Muscle of back (tissue), 13 donors: Measurements from ENCODE around the gene ZGLP1. TPM values are rescaled to one million over a fixed set of nuclear protein-coding genes. Genes with fewer than 3 reads are reported as not detected.
"Not testable (repeated sequence)": the region's sequence is repeated elsewhere in the genome, so short reads cannot be mapped to it uniquely, and the experiment has no call there.

ENCODE experiments used
- DNase-seq, 3 donors: peaks; one replicate each; pipeline versions ENCODE4 v3.0.0 to v3.0.0-alpha.2; 2013
- long read RNA-seq, 9 donors: transcript quantifications; one replicate each; lab custom pipeline, GENCODE V29; 2026
- polyA plus RNA-seq, 10 donors: library from polyadenylated mRNA; unstranded; fragments of 120-200 nt; gene quantifications; one replicate each; pipeline ENCODE4 v1.2.1, GENCODE V29; 2013; ENCODE audit not compliant: insufficient read length in 10 of 10

ZGLP1 gene
- polyA plus RNA-seq = 1 to 10 TPM; 1.7 to 6.1 (median 2.9) TPM
- long read RNA-seq, donor 1, partial matches to known transcripts = 0 of 1 reads
- long read RNA-seq, donor 1, other reads (novel, unspliced or antisense) = 0 of 1 reads
- long read RNA-seq, donor 2 = 0 reads
- long read RNA-seq, donor 3 = 0 reads
- long read RNA-seq, donor 4, partial matches to known transcripts = 0 of 2 reads
- long read RNA-seq, donor 4, other reads (novel, unspliced or antisense) = 0 of 2 reads
- long read RNA-seq, donor 5, partial matches to known transcripts = 0 of 1 reads
- long read RNA-seq, donor 5, other reads (novel, unspliced or antisense) = 0 of 1 reads
- long read RNA-seq, donor 6, partial matches to known transcripts = 0 of 4 reads
- long read RNA-seq, donor 6, other reads (novel, unspliced or antisense) = 0 of 4 reads
- long read RNA-seq, donor 7, partial matches to known transcripts = 0 of 3 reads
- long read RNA-seq, donor 7, other reads (novel, unspliced or antisense) = 0 of 3 reads
- long read RNA-seq, donor 8, partial matches to known transcripts = 0 of 1 reads
- long read RNA-seq, donor 8, other reads (novel, unspliced or antisense) = 0 of 1 reads
- long read RNA-seq, donor 9 = 0 reads

- DNase-seq = no peak
Measured at GRCh38 chr19:10309423-10309822, at the start of gene ZGLP1. Gene ZGLP1, minus strand, starts transcription at chr19:10309815.

GRCh38 chr19:10356431-10356830 lies 46.8 kb upstream of the ZGLP1 start:
- no peak for DNase-seq

GRCh38 chr19:10353793-10354391 lies 44.3 kb upstream of the ZGLP1 start:
- DNase-seq = peak in 1 of 3 donors; percentile 39

- DNase-seq = peak; percentile 24 to 75 (median 54)
Measured at GRCh38 chr19:10352764-10353671, 43.4 kb upstream of the ZGLP1 start.

GRCh38 chr19:10346509-10346908 lies 36.9 kb upstream of the ZGLP1 start:
- no peak for DNase-seq

DNA sequence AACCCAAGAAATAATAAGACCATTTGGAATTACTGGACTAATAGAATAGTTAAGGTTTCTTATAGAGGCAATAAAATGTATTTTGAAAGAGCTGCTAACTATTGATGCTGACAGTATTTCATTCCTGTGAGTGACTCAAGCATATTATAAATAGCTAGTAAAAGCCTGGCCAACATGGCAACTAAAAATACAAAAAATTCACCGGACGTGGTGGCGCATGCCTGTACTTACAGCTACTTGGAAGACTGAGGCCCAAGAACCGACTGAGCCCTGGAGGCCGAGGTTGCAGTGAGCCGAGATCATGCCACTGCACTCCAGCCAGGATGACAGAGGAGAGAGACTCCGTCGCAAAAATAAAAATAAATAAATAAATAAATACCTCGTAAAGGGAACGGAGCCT lies 35.2 kb upstream of the ZGLP1 start:
- no peak for DNase-seq

GRCh38 chr19:10343495-10343894 lies 33.9 kb upstream of the ZGLP1 start:
- no peak for DNase-seq

GRCh38 chr19:10339977-10340376 lies 30.4 kb upstream of the ZGLP1 start:
- DNase-seq = no peak

DNA sequence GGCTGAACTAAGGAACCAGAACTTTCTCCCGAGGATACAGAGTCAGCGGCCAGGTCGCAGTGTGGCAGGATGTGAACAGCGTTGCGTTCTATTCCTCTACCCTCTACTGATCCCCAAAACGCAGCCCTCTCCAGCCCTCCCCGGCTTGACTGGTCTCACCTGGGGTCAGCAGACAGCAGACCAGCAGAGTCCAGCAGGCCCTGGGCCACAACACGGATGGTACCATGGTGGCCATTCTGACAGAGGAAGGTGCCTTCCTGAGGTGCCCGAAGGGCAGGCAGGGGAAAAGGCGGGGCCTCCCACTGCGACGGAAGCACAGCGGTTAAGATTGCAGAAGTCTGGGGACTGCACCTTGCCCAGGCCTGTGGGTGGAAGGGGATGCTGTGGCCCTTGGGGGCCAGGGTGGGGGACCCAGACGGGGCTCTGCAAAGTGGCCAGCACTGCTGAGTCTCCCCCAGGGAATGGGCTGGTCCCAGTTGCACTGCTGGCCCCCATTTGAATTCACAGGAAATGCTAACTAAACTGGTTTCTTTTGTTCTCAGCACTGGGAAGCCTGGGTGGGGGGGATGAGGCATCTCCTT lies 29.9 kb upstream of the ZGLP1 start, which contains the start of gene ICAM3:
ICAM3 (minus strand) TSS at position 245 of the 581 bp plus-strand sequence; CDS start at position 235, 10 bp downstream.
- no peak for DNase-seq

DNA sequence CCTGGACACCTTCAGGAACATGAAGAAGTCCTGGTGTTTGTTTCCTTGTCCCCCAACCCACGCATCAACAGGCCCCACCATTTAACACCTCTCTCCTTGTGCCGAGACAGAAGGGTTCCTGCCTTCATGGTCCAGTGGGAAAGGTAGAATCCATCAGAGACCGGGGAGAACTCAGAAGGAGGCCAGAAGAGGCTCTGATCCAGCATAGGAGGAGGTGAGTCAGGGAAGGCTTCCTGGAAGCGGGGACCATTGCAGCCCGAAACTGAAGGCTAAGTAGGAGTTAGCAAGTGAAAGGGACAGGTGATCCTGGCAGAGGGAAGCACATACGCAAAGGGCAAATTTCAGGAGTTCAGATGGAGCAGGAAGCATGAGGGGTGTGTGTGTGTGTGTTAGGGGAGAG lies 29.3 kb upstream of the ZGLP1 start:
- DNase-seq = no peak

GRCh38 chr19:10336725-10337124 lies 27.1 kb upstream of the ZGLP1 start:
- not testable (repeated sequence) for DNase-seq

DNA sequence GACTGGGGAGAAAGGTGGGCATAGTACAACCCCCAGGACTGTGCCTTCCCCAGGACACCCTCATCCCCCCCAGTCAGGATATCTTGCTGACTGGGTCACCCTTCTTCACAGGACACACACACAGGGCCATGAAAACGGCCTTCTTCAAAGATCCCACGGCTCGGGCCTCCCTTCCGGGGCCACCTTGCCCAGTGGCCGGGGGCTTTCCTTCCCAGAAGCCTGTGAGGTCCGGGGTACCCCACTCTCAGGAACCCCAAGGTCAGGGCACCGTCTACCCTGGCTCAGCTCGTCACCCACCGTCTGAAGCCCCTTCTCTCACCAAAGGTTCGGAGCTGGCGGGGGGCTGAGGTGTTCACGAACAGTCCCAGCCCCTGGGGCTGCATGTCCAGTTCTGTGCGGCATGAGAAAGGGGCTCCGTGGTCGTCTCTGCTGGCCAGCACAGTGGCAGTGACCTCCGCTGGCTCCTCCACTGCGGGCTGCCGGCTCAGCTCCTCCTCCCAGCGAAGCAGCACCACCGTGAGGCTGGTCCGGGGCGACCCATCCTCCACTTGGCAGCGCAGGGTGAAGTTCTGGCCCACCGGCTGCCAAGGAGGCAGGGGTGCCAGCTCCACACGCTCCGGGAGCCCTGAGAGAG lies 25.9 kb upstream of the ZGLP1 start:
- no peak for DNase-seq

DNA sequence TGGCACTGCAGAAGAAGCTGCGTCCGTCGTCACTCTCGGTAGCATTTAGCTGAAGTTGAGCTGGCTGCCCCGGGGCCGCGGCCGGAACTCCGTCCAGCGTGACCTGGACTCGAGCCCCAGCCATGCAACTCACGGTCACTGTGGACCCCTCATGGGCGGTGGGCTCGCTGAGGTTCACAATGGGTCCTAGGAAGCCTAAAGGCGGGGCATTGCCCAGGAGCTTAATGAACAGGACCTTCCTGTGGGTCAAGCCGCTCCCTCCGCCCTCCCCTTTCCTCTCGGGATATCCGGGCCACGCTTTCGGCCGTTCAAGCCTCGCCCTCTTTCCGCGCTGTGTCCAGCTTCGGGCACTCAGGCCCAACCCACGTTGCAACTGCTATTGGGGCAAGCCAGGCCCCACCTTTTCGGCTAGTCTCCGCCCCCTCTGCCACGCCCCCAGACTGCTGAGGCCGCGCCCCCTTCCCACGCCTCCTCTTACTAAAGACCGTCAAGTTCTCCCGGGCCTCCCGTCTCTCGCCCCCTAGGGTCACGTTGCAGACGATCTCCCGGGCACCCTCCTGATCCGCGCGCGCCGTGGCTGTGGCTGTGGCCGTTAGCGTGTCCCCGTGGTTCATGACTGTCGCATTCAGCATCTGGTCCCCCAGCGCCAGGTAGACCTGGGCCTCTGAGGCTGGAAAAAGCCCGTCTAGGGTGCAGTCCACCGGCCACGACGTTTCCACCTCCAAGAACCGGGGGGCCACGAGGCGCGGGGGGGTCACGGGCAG lies 25.2 kb upstream of the ZGLP1 start:
- DNase-seq = peak; percentile 78 to 92 (median 85)

DNA sequence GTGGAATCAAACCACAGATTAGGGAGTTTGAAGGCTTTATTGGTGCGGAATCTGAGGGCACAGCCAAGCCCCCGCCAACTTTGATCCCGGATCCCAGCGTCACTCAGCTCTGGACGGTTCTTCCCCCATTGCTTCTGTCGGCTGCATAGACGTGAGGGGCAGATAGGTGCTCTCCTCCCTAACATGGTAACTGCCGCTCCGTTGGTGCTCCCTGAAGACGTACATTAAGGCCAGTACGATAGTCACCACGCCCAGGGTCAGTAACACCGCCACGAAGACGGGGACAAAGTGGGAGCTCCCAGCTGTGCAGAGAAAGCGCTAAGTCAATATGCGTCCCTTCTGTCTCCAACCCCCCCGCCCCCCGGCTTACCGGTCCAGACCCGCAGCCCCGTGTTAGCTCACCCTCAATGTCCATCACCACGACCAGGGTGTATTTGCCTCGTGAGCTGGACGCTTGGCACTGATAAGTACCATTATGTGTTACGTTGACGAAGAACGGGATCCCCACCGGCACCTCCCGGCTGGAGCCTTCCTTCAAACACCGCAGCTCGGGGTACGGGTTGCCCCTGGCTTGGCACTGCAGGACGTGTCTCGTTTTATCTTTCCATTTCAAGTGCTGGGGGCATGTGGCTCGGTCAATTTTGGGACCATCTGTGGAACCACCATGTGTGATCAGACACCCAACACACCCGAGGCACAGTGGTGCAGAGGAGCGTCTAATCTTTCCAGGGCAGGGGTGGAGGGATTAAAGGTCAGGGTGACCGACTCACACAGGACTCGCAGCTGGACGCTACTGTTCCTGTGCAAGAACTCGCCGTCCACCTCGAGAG lies 24.4 kb upstream of the ZGLP1 start:
- no peak for DNase-seq

DNA sequence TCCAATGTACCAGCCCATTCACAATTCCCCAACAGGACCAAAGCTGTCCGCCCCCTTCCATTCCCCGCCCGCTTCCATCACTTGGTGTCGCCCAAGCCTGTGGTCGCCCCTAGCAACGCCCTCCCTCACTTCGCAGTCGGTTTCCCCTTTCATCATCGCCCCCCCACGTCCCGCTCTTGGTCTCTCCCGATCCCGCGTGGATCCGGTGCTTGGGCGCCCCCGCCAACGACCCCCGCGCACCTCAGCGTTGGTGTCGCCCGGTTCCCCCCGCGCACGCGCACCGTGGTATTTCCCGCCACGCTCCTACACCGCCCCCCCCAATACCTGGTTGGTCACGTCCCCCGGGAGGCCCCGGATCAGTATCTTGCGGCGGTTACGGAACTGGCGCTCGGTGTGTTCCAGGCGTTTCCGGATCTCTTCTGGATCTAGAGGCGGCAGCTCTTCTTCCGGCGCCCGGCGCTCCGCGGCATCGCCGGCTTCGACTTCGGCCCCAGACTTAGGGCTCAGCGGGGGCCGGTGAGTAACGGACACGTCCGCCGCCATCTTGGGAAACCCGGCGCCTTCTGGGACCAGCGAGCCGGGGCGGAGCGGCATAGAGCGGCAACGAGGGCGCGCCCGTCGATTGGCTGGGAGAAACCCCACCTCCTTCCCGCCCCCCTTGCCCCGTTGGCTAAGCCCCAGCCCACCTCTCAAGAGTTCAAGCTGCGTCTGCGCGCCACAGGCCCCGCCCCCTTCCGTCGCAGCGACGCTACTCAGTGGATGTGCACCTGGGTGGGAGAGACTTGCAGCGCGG lies 23.5 kb upstream of the ZGLP1 start, which contains the start of gene RAVER1:
RAVER1 (minus strand) TSS at position 565 of the 793 bp plus-strand sequence; CDS start at position 543, 22 bp downstream.
- DNase-seq = peak; percentile 98 to 99 (median 98)

DNA sequence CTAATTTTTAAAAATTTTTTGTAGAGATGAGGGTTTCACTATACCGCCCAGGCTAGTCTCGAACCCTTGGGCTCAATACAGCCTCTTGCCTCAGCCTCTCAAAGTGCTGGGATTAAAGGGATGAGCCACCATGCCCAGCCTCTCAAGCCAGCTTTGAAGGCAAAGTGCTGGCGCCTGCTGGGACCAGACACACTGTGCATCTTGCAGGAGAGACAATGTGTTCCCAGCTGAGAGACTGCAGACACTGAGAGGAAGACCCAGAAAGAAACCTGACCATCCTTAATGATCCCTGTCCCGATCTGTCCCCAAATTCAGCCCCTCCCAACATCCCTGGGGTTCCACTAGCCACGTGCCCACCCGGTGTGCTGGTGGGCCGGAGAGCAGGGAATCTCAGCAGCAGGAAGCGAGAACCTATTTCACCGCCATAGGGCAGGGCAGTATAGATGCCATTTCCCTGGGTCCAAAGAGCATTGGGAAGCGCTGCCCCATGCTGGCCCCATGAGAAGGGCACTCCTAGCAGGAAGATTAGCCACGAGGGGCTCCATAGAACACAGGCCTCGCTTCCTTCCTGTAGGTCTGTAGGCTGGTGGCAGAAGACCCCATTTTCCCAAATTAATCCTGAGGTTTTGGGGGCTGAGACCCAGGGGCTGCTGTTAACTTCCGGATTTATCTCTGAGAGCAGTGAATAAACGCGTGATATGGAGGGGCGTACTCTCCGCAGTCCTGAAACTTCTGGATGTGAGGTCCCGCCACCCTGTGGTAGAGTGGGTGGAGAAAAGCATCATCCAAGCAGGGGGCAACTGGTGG lies 22.7 kb upstream of the ZGLP1 start:
- no peak for DNase-seq

- DNase-seq = no peak
Measured at GRCh38 chr19:10329555-10329954, 19.9 kb upstream of the ZGLP1 start.
